Gastrocnemius medialis (tissue), 4 donors: ENCODE results near the gene RERE. TPM values are rescaled to one million over a fixed set of nuclear protein-coding genes. Genes with fewer than 3 reads are reported as not detected.

ENCODE experiments used
- ATAC-seq, 2 donors: fragments of 150-250 bp; one replicate each; pipeline ENCODE4 v1.9.1; 2016
- DNase-seq, 2 donors: peaks; one replicate each; pipeline ENCODE4 v3.0.0-alpha.2; 2019
- H3K27ac ChIP-seq, 4 donors: fragments of 200-600 bp; sonication (generic); 1 replicate in 1 of 4; 2 replicates in 3 of 4; pipeline ENCODE4 v1.5.1; 2016 to 2018; ENCODE audit warnings: mild to moderate bottlenecking in 2 of 4, moderate library complexity in 1 of 4
- H3K27me3 ChIP-seq, 3 donors: fragments of 200-600 bp; sonication (generic) in 2 of 3; 1 replicate in 1 of 3; 2 replicates in 2 of 3; pipeline versions ENCODE4 v1.5.1 to v1.6.0; 2016 to 2019; ENCODE audit warnings: mild to moderate bottlenecking in 1 of 3, moderate library complexity in 1 of 3
- H3K36me3 ChIP-seq, 2 donors: fragments of 200-600 bp; sonication (generic) in 1 of 2; one replicate each; pipeline ENCODE4 v1.5.1; 2017 to 2018
- H3K4me1 ChIP-seq, 2 donors: fragments of 200-600 bp; sonication (generic) in 1 of 2; one replicate each; pipeline ENCODE4 v1.5.1; 2016 to 2017; ENCODE audit warnings: mild to moderate bottlenecking in 2 of 2
- H3K4me3 ChIP-seq, 4 donors: fragments of 200-600 bp; sonication (generic) in 3 of 4; 1 replicate in 1 of 4; 2 replicates in 3 of 4; pipeline ENCODE4 v1.5.1; 2016 to 2019; ENCODE audit warnings: mild to moderate bottlenecking in 2 of 4
- H3K9me3 ChIP-seq, 3 donors: fragments of 200-600 bp; sonication (generic) in 2 of 3; 1 replicate in 1 of 3; 2 replicates in 2 of 3; pipeline ENCODE4 v1.5.1; 2016 to 2019
- POLR2A ChIP-seq, 2 donors: fragments of 450-650 bp; IDR thresholded peaks; one replicate each; pipeline ENCODE4 v1.6.1; 2017; ENCODE audit warnings: antibody characterized with exemption in 2 of 2, mild to moderate bottlenecking in 2 of 2, moderate library complexity in 2 of 2
- in situ Hi-C, 4 donors: fragments of 200-750 bp; cut with MboI; loops; one replicate each; pipeline versions ENCODE4 v1.15.0 to v1.8.0; 2017; ENCODE audit warnings: low sequenced_read_pairs in 4 of 4
- intact Hi-C: fragments of 100-400 bp; cut with DNase I; formaldehyde crosslinking; loops from one replicate; pipeline ENCODE4 v1.15.1; 2023; ENCODE audit warnings: low total_unique reads
- total RNA-seq, 4 donors: library from RNA; depleted of rRNA; stranded (reverse); fragments of >200 nt; gene quantifications; one replicate each; pipeline versions ENCODE4 v1.1.0 to v1.2.3, GENCODE V29; 2016
- TF ChIP-seq, protein P1 (sequence below), 5 experiments: fragments of 450-650 bp in 3 of 5; fragments of 200-600 bp in 2 of 5; sonication (generic) in 2 of 5; IDR thresholded peaks in 4 of 5; conservative IDR thresholded peaks in 1 of 5; 1 replicate in 4 of 5; 2 replicates in 1 of 5; pipeline ENCODE4 v1.5.1; 2016 to 2019; ENCODE audit warnings: antibody characterized with exemption in 5 of 5, mild to moderate bottlenecking in 3 of 5, moderate library complexity in 3 of 5

RERE gene
- total RNA-seq, 4 donors from 2014 or later: 60.8 to 106 (median 102) TPM

DNA sequence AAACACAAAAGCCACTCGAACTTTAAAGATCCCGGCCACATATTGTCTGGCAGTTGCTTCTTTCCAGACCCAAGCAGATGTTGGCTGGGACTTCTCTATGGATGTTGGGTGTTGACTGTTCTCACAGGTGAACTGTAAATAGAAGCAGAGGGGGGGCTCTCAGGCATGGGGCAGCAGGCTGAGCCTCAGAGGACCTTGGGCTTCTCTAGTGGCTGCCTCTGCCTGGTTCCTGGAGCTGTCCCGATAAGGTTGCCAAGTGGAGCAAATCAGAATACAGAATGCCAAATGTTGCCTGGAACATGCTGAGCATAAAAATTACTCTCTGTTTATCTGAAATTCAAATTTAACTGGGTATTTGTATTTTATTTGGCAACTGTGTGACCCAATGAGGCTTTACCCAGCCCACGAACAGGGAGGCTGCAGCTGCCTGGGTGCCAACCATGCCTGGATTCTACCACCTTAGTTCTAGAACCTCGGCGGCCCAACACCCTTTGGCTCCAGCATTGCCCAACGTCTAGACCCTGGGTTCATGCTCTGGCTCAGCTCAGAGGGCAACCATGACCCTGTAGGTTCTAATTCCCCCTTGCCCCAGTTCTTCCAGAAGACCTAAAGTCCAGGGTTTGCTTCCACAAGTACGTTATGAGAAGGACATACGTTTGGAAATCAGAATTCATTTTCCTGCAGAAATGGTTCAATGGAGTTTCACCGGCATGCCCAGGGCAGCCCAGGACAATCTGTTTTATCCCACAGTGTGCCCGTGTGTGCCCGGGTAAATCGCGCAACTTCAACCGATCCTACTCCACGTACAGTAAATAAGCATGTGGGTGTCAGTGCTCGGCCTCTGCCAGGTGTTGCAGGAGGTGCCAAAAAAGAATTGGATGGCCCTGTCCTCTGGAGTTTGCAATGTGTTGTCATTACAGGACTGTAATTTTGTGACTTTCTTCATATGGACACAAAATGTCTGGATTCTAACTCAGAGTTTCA, 504.9 kb downstream of the RERE start:
- no peak for DNase-seq
- TF ChIP-seq, protein P1, sequence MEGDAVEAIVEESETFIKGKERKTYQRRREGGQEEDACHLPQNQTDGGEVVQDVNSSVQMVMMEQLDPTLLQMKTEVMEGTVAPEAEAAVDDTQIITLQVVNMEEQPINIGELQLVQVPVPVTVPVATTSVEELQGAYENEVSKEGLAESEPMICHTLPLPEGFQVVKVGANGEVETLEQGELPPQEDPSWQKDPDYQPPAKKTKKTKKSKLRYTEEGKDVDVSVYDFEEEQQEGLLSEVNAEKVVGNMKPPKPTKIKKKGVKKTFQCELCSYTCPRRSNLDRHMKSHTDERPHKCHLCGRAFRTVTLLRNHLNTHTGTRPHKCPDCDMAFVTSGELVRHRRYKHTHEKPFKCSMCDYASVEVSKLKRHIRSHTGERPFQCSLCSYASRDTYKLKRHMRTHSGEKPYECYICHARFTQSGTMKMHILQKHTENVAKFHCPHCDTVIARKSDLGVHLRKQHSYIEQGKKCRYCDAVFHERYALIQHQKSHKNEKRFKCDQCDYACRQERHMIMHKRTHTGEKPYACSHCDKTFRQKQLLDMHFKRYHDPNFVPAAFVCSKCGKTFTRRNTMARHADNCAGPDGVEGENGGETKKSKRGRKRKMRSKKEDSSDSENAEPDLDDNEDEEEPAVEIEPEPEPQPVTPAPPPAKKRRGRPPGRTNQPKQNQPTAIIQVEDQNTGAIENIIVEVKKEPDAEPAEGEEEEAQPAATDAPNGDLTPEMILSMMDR (IDR thresholded peaks at IDR 0.05 in 4 of 5, conservative IDR thresholded peaks at IDR 0.05 in 1 of 5): no peak
- TF ChIP-seq POLR2A (IDR thresholded peaks at IDR 0.05): no peak
- in situ Hi-C loops: loop anchor here (5.0 to 10.0 kb wide), 5 partner anchors 278 to 338 kb away; no protein-coding TSS in a partner anchor
- intact Hi-C loops: no loop called here
- Histone ChIP-seq H3K36me3 (no peaks in the 10 kb centered on the region), H3K9me3 (no peaks in the 10 kb centered on the region), H3K27ac (no peak overlapping the region), H3K4me1 (peaks cover 6 to 21% of the 10 kb centered on the region in 2 donors), H3K4me3 (no peak overlapping the region), H3K27me3 (no peaks in the 10 kb centered on the region)
- ATAC-seq: no peak

DNA sequence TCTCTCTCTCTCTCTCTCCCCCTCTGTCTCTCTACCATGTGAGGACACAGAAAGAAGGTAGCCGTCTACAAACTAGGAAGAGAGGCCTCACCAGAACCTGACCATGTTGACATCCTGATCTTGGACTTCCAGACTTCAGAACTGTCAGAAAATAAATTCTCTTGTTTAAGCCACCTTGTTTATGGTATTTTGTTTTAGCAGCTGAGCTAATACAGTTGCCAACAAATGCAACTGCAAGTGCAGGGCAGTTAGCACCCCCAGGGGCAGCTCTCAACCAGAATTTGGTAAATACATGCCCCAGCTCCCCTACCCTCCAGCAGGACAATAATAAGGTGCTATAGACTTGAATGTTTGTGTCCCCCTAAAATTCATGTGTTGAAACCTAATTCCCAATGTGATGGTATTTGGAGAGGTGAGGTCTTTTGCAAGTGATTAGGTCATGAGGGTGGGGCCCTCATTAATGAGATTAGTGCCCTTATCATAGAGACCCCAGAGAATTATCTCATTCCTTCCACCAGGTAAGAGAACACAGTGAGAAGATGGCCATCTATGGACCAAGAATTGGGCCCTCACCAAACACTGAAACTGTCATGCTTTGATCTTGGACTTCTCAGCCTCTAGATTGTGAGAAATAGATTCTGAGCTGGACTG, 506.2 kb downstream of the RERE start:
- in situ Hi-C loops (loop anchor here (5.0 to 10.0 kb wide), 5 partner anchors 276 to 336 kb away; no protein-coding TSS in a partner anchor), intact Hi-C loops (no loop called here)
- peaks cover 6 to 20% of the 10 kb centered on the region in 2 donors for H3K4me1 ChIP-seq
- no peak overlapping the region for H3K4me3 ChIP-seq
- H3K36me3 ChIP-seq: no peaks in the 10 kb centered on the region
- no peak overlapping the region for H3K27ac ChIP-seq
- TF ChIP-seq, protein P1 (IDR thresholded peaks at IDR 0.05 in 4 of 5, conservative IDR thresholded peaks at IDR 0.05 in 1 of 5): no peak
- TF ChIP-seq POLR2A (IDR thresholded peaks at IDR 0.05): no peak
- H3K27me3 ChIP-seq: no peaks in the 10 kb centered on the region
- DNase-seq (no peak), ATAC-seq (no peak)
- no peaks in the 10 kb centered on the region for H3K9me3 ChIP-seq

DNA sequence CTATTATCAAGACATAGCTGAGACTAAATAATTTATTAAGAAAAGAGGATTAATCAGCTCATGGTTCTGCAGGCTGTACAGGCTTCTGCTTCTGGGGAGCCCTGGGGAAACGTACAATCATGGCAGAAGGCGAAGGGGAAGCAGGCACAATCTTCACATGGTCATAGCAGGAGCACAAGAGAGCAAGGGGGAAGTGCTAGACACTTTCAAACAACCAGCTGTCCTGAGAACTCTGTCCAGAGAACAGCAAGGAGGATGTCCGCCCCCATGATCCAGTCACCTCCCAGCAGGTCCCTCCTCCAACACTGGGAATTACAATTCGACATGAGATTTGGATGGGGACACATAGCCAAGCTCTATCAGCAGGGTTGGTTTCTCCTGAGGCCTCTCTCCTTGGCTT, 509.8 kb downstream of the RERE start:
- DNase-seq (peak in 1 of 2 donors; percentile 26), ATAC-seq (no peak)
- Histone ChIP-seq H3K4me3 (no peak overlapping the region), H3K36me3 (no peaks in the 10 kb centered on the region), H3K27me3 (no peaks in the 10 kb centered on the region), H3K4me1 (peaks cover 4 to 7% of the 10 kb centered on the region in 2 donors), H3K9me3 (no peaks in the 10 kb centered on the region), H3K27ac (no peak overlapping the region)
- no peak for TF ChIP-seq POLR2A (IDR thresholded peaks at IDR 0.05)
- TF ChIP-seq, protein P1 (IDR thresholded peaks at IDR 0.05 in 4 of 5, conservative IDR thresholded peaks at IDR 0.05 in 1 of 5): no peak
- intact Hi-C loops (no loop called here), in situ Hi-C loops (no loop called here)

DNA sequence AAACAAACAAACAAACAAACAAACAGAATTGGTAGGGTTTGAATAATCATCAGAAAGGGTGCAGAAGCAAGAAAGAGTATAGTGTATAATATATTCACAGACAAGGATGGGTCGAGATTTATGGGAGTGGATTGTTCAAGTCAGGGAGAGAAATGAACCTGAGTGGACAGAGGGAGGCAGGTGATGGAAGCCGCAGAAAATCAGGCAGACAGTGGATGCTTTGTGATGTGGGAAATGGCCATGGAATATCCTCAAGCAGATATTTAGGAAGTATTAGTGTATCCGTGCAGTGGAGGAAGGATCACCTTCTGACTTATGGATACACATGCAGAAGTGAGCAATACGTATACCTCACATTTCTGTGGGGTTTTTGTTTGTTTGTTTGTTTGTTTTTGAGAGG, 513.6 kb downstream of the RERE start:
- H3K27ac ChIP-seq: no peak overlapping the region
- in situ Hi-C loops: no loop called here

More for the DNA sequence above, 513.6 kb downstream of the RERE start:
- DNase-seq (no peak), ATAC-seq (no peak)
- intact Hi-C loops: no loop called here
- TF ChIP-seq POLR2A (IDR thresholded peaks at IDR 0.05): no peak
- TF ChIP-seq, protein P1 (IDR thresholded peaks at IDR 0.05 in 4 of 5, conservative IDR thresholded peaks at IDR 0.05 in 1 of 5): no peak
- Histone ChIP-seq H3K4me1 (no peaks in the 10 kb centered on the region), H3K9me3 (no peaks in the 10 kb centered on the region), H3K27me3 (peaks cover 0 to 5% (median 0%) of the 10 kb centered on the region in 3 donors), H3K4me3 (no peak overlapping the region), H3K36me3 (no peaks in the 10 kb centered on the region)
